WERI-Rb-1 (cell line): ENCODE data around the gene FHIT.

ENCODE experiments used
- DNase-seq: peaks from one replicate; pipeline ENCODE4 v3.0.0-alpha.2; 2020
- H3K27ac ChIP-seq: fragments of 250-450 bp; sonication (Bioruptor Pico); 2 replicates; pipeline ENCODE4 v1.5.1; 2020; ENCODE audit warnings: mild to moderate bottlenecking, moderate library complexity
- H3K27me3 ChIP-seq: fragments of 250-450 bp; sonication (Bioruptor Pico); 2 replicates; pipeline ENCODE4 v1.5.1; 2021; ENCODE audit warnings: mild to moderate bottlenecking, low read depth, moderate library complexity; ENCODE audit not compliant: insufficient read depth, severe bottlenecking
- H3K36me3 ChIP-seq: fragments of 250-450 bp; sonication (Bioruptor Pico); 2 replicates; pipeline ENCODE4 v1.5.1; 2020; ENCODE audit warnings: mild to moderate bottlenecking, moderate library complexity
- H3K4me3 ChIP-seq: 2 replicates; pipeline ENCODE4 v1.5.1; 2011; ENCODE audit warnings: low read depth, mild to moderate bottlenecking, control low read depth, low read length
- H3K9me3 ChIP-seq: fragments of 250-450 bp; sonication (Bioruptor Pico); 2 replicates; pipeline ENCODE4 v1.5.1; 2021; ENCODE audit warnings: mild to moderate bottlenecking, moderate library complexity; ENCODE audit not compliant: severe bottlenecking
- CTCF ChIP-seq: IDR thresholded peaks from 2 replicates; pipeline ENCODE4 v1.5.1; 2011; ENCODE audit warnings: low read depth, mild to moderate bottlenecking, control low read depth, inconsistent platforms, low read length

Gene FHIT

GRCh38 chr3:60839246-60839645 lies 412.0 kb downstream of the FHIT start:
- DNase-seq: peak; percentile 11
- Histone ChIP-seq H3K9me3 (no peaks in the 10 kb centered on the region), H3K36me3 (no peaks in the 10 kb centered on the region), H3K27me3 (no peaks in the 10 kb centered on the region), H3K27ac (no peak overlapping the region), H3K4me3 (no peak overlapping the region)
- TF ChIP-seq CTCF: peak; percentile 33; the same call in 1 of the 2 replicates

GRCh38 chr3:60835796-60836195 lies 415.5 kb downstream of the FHIT start:
- H3K27me3 ChIP-seq: no peaks in the 10 kb centered on the region
- no peak overlapping the region for H3K27ac ChIP-seq
- no peak for DNase-seq
- H3K9me3 ChIP-seq: no peaks in the 10 kb centered on the region
- no peak overlapping the region for H3K4me3 ChIP-seq
- no peak for TF ChIP-seq CTCF
- H3K36me3 ChIP-seq: no peaks in the 10 kb centered on the region

GRCh38 chr3:60829058-60829457 lies 422.2 kb downstream of the FHIT start:
- Histone ChIP-seq H3K9me3 (no peaks in the 10 kb centered on the region), H3K36me3 (no peaks in the 10 kb centered on the region), H3K27ac (no peak overlapping the region), H3K4me3 (no peak overlapping the region), H3K27me3 (no peaks in the 10 kb centered on the region)
- DNase-seq: no peak
- no peak for TF ChIP-seq CTCF

GRCh38 chr3:60827666-60828065 lies 423.6 kb downstream of the FHIT start:
- Histone ChIP-seq H3K9me3 (no peaks in the 10 kb centered on the region), H3K36me3 (no peaks in the 10 kb centered on the region), H3K4me3 (no peak overlapping the region), H3K27me3 (no peaks in the 10 kb centered on the region), H3K27ac (no peak overlapping the region)
- DNase-seq: no peak
- no peak for TF ChIP-seq CTCF

GRCh38 chr3:60826511-60826910 lies 424.7 kb downstream of the FHIT start:
- no peaks in the 10 kb centered on the region for H3K36me3 ChIP-seq
- H3K27ac ChIP-seq: no peak overlapping the region
- H3K27me3 ChIP-seq: no peaks in the 10 kb centered on the region
- no peak for DNase-seq
- no peak for TF ChIP-seq CTCF
- no peaks in the 10 kb centered on the region for H3K9me3 ChIP-seq
- no peak overlapping the region for H3K4me3 ChIP-seq

GRCh38 chr3:60812502-60812901 lies 438.8 kb downstream of the FHIT start:
- Histone ChIP-seq H3K36me3 (no peaks in the 10 kb centered on the region), H3K9me3 (no peaks in the 10 kb centered on the region), H3K4me3 (no peak overlapping the region), H3K27ac (no peak overlapping the region), H3K27me3 (no peaks in the 10 kb centered on the region)
- DNase-seq: no peak
- TF ChIP-seq CTCF: no peak
